Prostate gland (tissue), 2 donors: Measurements from ENCODE around the gene LGMN.

Source experiments
- POLR2A ChIP-seq: fragments of 450-650 bp; IDR thresholded peaks from one replicate; pipeline ENCODE4 v1.6.1; 2016; ENCODE audit warnings: antibody characterized with exemption, mild to moderate bottlenecking
- POLR2AphosphoS5 ChIP-seq: sonication (generic); formaldehyde crosslinking; IDR thresholded peaks from one replicate; pipeline ENCODE4 v1.6.1; 2017; ENCODE audit warnings: antibody characterized with exemption
- TF ChIP-seq, protein P1 (sequence below), 4 experiments: fragments of 200-600 bp in 2 of 4; fragments of 450-650 bp in 2 of 4; sonication (generic) in 2 of 4; IDR thresholded peaks; 1 replicate in 3 of 4; 2 replicates in 1 of 4; pipeline ENCODE4 v1.5.1; 2016 to 2019; ENCODE audit warnings: antibody characterized with exemption in 4 of 4, mild to moderate bottlenecking in 2 of 4, moderate library complexity in 2 of 4

DNA sequence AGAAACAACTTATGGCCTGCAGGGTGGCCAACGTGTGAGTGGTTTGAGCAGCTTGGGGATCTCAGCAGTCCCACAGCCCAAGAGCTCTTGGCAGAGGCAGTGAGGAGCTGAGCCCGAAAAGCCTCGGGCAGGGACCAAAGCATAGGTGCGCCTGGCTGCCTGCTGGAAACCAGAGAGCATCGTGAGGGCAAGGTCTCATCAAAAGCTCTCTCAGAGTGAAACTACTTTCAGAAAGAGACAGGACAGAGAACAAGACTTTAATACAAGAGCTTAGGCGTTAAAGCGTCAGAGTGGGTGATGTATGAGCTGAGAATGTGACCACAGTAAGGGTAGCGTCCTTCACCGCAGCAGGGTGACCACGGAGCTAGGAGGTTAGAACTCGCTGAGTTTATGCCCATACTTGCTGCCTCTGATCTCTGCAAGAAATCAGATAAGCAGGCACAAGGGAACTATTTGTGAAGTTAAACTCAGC is 30.8 kb downstream of the LGMN start:
- TF ChIP-seq POLR2A (no peak), POLR2AphosphoS5 (no peak)
- TF ChIP-seq, protein P1, sequence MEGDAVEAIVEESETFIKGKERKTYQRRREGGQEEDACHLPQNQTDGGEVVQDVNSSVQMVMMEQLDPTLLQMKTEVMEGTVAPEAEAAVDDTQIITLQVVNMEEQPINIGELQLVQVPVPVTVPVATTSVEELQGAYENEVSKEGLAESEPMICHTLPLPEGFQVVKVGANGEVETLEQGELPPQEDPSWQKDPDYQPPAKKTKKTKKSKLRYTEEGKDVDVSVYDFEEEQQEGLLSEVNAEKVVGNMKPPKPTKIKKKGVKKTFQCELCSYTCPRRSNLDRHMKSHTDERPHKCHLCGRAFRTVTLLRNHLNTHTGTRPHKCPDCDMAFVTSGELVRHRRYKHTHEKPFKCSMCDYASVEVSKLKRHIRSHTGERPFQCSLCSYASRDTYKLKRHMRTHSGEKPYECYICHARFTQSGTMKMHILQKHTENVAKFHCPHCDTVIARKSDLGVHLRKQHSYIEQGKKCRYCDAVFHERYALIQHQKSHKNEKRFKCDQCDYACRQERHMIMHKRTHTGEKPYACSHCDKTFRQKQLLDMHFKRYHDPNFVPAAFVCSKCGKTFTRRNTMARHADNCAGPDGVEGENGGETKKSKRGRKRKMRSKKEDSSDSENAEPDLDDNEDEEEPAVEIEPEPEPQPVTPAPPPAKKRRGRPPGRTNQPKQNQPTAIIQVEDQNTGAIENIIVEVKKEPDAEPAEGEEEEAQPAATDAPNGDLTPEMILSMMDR (IDR thresholded peaks at IDR 0.05), result no peak
